HUES48 (cell line): Measurements from ENCODE around the gene NTN3.

ENCODE experiments used
- H3K27ac ChIP-seq: one replicate; pipeline ENCODE4 v1.7.0; 2013; ENCODE audit warnings: low read depth, low read length, inconsistent platforms
- H3K27me3 ChIP-seq: 2 replicates; pipeline ENCODE4 v1.6.1; 2013; ENCODE audit warnings: mild to moderate bottlenecking, low read length; ENCODE audit not compliant: control insufficient read depth, insufficient read depth
- H3K36me3 ChIP-seq: 2 replicates; pipeline ENCODE4 v1.6.1; 2013; ENCODE audit warnings: low read length; ENCODE audit not compliant: control insufficient read depth, insufficient read depth
- H3K4me1 ChIP-seq: 2 replicates; pipeline ENCODE4 v1.6.1; 2013; ENCODE audit warnings: mild to moderate bottlenecking, low read length; ENCODE audit not compliant: control insufficient read depth, insufficient read depth
- H3K4me3 ChIP-seq: 2 replicates; pipeline ENCODE4 v1.5.1; 2013; ENCODE audit warnings: mild to moderate bottlenecking, low read depth, low read length
- H3K9ac ChIP-seq: 2 replicates; pipeline ENCODE4 v1.6.1; 2013; ENCODE audit warnings: mild to moderate bottlenecking, low read depth, low read length, moderate library complexity
- H3K9me3 ChIP-seq: 2 replicates; pipeline ENCODE4 v1.6.1; 2013; ENCODE audit warnings: low read length; ENCODE audit not compliant: control insufficient read depth, insufficient read depth

Gene NTN3

DNA sequence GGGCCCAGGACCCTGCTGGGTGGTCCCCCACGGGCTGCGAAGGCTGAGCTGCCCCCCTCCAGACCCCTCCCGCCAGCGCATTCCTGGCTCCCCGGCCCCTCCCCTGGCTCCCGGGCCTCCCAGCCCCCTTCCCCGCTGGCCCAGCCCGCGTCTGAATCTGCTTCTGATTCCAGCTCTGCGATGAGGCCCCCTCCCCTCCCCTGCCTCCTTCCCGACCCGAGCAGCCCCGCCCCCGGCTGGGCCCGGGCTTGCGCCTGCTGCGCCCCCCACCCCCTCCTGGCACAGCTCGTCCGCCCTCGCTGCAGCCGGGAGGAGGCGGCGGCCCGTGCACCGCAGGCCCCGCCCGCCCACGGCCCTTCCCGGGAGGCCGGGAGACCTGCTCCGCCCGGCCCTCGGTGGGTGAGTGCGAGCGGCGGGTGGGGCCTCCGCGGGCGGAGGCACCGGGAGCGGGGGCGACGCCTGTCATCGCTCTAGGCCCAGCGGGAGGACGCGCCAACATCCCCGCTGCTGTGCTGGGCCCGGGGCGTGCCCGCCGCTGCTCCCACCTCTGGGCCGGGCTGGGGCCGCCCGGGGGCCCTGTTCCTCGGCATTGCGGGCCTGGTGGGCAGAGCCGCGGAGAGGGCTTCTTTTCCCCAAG is at the start of gene NTN3:
NTN3 (plus strand) TSS at position 282 of the 637 bp plus-strand sequence. CDS start 405 bp downstream, outside the sequence.
- H3K9ac ChIP-seq: no peak within 1 kb of the TSS

GRCh38 chr16:2422123-2422867 is 48.8 kb upstream of the NTN3 start:
- no peaks in the 10 kb centered on the region for H3K27me3 ChIP-seq
- H3K36me3 ChIP-seq: no peaks in the 10 kb centered on the region
- no peak overlapping the region for H3K27ac ChIP-seq
- H3K4me1 ChIP-seq: no peaks in the 10 kb centered on the region
- H3K4me3 ChIP-seq: no peak overlapping the region
- H3K9me3 ChIP-seq: no peaks in the 10 kb centered on the region
- H3K9ac ChIP-seq: no peak overlapping the region

More for the DNA sequence above, at the start of gene NTN3:
- peaks cover 20% of the 10 kb centered on the region for H3K4me1 ChIP-seq
- H3K27me3 ChIP-seq: peaks cover 62% of the 10 kb centered on the region
- no peak within 1 kb of the TSS for H3K27ac ChIP-seq
- H3K4me3 ChIP-seq: peak within 1 kb of the TSS; percentile 42; the same call in 1 of the 2 replicates
- H3K9me3 ChIP-seq: no peaks in the 10 kb centered on the region
- H3K36me3 ChIP-seq: no peaks in the 10 kb centered on the region

GRCh38 chr16:2424061-2425007 is 46.8 kb upstream of the NTN3 start:
- no peaks in the 10 kb centered on the region; the same call in 1 of the 2 replicates for H3K4me1 ChIP-seq
- no peaks in the 10 kb centered on the region for H3K9me3 ChIP-seq
- no peaks in the 10 kb centered on the region for H3K27me3 ChIP-seq
- no peak overlapping the region for H3K9ac ChIP-seq
- no peaks in the 10 kb centered on the region for H3K36me3 ChIP-seq
- H3K27ac ChIP-seq: no peak overlapping the region
- no peak overlapping the region for H3K4me3 ChIP-seq

DNA sequence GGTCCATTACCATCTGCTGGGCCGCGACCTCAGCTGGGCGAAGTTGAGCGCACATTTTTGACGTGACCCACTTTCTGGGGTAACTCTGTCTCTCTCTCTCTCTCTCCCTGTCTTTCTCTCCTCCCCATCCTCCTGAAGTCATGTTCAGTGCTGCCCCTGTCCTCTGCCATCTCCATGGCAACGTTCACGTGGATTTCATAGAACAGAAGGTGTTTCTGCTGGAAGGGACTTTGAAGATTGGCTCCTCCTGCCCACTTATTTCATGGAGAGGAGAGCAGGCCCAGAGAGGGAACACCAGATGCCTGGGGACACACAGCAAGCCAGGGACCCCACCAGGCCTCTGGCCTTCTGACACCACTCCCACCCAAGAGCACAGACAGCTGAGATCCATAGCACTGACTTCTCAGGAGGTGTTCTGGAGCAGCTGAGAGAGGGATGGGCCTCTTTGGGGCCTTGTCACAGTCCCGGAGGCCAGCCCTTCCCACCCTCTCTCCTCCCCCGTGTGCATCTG is 46.0 kb upstream of the NTN3 start:
- H3K4me1 ChIP-seq: no peaks in the 10 kb centered on the region; the same call in 1 of the 2 replicates
- no peaks in the 10 kb centered on the region for H3K27me3 ChIP-seq
- no peak overlapping the region for H3K9ac ChIP-seq
- no peak overlapping the region for H3K4me3 ChIP-seq
- H3K9me3 ChIP-seq: no peaks in the 10 kb centered on the region
- H3K36me3 ChIP-seq: no peaks in the 10 kb centered on the region
- H3K27ac ChIP-seq: no peak overlapping the region

DNA sequence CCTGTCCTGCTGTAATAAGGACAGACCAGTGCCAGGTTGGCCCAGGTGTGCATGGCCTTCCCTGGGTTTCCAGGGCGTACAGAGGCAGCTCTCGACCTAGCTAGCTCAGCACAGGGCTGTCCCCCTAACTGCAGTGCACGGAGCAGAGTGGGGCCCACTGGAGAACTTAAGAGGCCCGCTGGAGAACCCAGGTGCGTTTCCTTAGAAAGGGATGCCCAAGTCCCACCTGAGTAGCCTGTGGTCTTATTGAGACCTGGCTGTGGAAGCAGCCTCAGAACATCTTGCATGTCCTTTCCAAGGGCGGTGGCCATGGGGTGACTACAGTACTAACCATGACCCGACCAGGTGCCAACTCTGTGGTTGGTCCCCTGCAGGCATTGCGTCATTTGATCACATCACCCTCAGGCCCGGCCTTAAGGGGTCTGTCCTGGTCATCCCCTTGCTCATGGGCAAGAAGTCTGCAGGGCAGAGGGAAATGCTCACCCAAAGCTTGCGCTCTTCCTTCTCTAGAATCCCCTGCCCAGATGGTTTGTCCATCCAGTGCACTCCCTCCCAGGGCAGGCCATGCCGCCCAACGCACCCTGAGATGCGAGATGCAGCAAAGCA is 45.2 kb upstream of the NTN3 start:
- no peak overlapping the region for H3K9ac ChIP-seq
- peaks cover 4% of the 10 kb centered on the region; the same call in 1 of the 2 replicates for H3K36me3 ChIP-seq
- H3K27me3 ChIP-seq: no peaks in the 10 kb centered on the region
- H3K27ac ChIP-seq: no peak overlapping the region
- peaks cover 5% of the 10 kb centered on the region; the same call in 1 of the 2 replicates for H3K4me1 ChIP-seq
- no peak overlapping the region for H3K4me3 ChIP-seq
- no peaks in the 10 kb centered on the region for H3K9me3 ChIP-seq

DNA sequence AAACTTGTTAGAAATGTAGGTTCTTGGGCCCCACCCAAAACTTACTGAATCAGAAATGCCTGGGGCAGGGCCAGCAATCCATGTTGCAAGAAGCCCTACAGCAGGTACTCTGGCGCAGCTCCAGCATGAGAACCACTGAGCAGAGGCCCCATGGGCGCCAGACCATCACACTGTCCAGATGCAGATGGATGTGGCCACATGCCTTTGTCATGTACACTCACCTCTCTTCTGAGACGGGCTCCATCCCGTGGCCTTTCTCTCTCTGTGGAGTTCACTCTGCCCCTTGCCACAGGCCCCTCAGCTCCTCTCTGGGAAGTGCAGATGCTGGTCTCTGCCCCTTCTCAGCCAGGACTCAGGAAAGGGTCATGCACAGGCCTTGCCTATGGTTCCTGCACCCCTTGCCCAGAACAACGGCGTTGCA is 44.1 kb upstream of the NTN3 start:
- Histone ChIP-seq H3K27me3 (no peaks in the 10 kb centered on the region), H3K9me3 (no peaks in the 10 kb centered on the region), H3K4me1 (peaks cover 5% of the 10 kb centered on the region; the same call in 1 of the 2 replicates), H3K9ac (no peak overlapping the region), H3K27ac (no peak overlapping the region), H3K36me3 (peaks cover 14% of the 10 kb centered on the region), H3K4me3 (no peak overlapping the region)

- Histone ChIP-seq H3K9me3 (no peaks in the 10 kb centered on the region), H3K27ac (no peak overlapping the region), H3K4me1 (peaks cover 5% of the 10 kb centered on the region; the same call in 1 of the 2 replicates), H3K4me3 (no peak overlapping the region), H3K27me3 (no peaks in the 10 kb centered on the region), H3K36me3 (peaks cover 20% of the 10 kb centered on the region), H3K9ac (no peak overlapping the region)
Measured at GRCh38 chr16:2427526-2427925, 43.6 kb upstream of the NTN3 start.

GRCh38 chr16:2428051-2428783 is 42.9 kb upstream of the NTN3 start:
- peaks cover 27% of the 10 kb centered on the region for H3K36me3 ChIP-seq
- peak overlapping the region; percentile 69 for H3K9ac ChIP-seq
- no peak overlapping the region for H3K27ac ChIP-seq
- H3K9me3 ChIP-seq: no peaks in the 10 kb centered on the region
- no peaks in the 10 kb centered on the region for H3K27me3 ChIP-seq
- peak overlapping the region; percentile 64 for H3K4me3 ChIP-seq
- H3K4me1 ChIP-seq: peaks cover 5% of the 10 kb centered on the region; the same call in 1 of the 2 replicates

- peaks cover 32% of the 10 kb centered on the region for H3K36me3 ChIP-seq
- peak overlapping the region; percentile 64 for H3K4me3 ChIP-seq
- peaks cover 5% of the 10 kb centered on the region; the same call in 1 of the 2 replicates for H3K4me1 ChIP-seq
- H3K9ac ChIP-seq: peak overlapping the region; percentile 69
- H3K27ac ChIP-seq: peak overlapping the region; percentile 58
- H3K27me3 ChIP-seq: no peaks in the 10 kb centered on the region
- H3K9me3 ChIP-seq: no peaks in the 10 kb centered on the region
Measured at GRCh38 chr16:2428784-2429033, 42.4 kb upstream of the NTN3 start.
